GM21723 (cell line): Measurements from ENCODE around the gene NPAS3.

ENCODE experiments used
- ATAC-seq: cut with Tn5 transposase; IDR thresholded peaks from one replicate; pipeline ENCODE4 v1.9.1; 2021; ENCODE audit warnings: mild to moderate bottlenecking, moderate library complexity; ENCODE audit not compliant: unreplicated experiment

NPAS3 gene

DNA sequence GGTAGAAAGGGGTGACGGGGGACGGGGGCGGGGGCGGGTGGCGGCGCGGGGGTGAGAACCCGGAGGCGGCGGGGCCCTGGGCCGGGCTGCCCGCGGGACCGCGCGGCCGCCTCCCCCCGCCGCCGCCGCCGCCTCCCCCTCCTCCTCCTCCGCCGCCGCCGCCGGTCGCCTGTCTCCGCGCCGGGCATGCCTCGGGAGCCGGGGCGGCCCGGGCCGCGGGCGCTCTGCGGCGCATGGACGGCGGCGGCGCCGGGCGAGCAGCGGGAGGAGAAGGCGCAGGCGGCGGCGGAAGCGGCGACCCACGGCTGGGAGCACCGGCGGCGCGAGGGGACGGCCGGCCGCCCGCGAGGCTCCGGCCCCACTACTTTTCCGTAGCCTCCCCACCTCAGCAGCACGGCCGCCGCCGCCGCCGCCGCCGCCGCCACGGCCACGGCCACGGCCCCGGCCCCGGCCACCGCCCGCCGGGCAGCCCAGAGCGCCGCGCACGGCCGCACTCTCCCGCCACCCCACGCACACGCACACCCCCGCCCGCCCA, at the start of gene NPAS3:
Gene NPAS3 (plus strand): TSS at position 161 of the 535 bp plus-strand sequence.
- ATAC-seq, result no peak

DNA sequence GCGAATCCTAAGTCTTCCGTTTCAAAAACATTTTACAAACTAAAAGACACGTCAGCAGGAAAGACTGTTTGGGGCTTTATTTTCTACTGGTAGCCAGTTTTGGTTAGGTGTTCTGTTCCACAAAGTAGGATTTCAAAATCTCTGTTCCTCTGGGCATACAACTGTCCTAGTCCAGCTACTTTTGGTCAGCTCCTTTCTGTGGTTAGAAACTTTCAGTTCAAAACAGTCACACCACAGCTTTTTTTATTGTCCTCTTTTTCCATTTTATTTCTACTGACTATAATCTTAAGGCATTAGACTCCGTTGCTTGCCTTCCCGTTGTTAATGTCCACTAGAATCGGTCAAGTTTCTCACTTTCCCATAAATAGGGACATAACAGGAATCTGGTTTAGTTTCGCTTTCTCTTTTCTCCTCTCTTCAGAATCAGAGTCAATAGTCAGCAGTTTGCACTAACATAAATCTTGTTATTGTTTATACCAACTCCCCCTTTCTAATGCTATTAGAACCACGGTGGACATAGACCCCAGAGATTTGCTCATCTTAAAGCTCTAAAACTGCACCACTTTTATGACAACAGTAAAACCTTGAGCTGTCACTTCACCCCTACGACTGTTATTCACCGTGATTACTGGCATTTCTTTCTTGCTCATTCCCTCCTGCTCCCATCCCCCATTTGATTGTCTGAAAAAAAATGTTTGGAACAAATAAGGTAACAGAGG, 41.5 kb upstream of the NPAS3 start:
- no peak for ATAC-seq

DNA sequence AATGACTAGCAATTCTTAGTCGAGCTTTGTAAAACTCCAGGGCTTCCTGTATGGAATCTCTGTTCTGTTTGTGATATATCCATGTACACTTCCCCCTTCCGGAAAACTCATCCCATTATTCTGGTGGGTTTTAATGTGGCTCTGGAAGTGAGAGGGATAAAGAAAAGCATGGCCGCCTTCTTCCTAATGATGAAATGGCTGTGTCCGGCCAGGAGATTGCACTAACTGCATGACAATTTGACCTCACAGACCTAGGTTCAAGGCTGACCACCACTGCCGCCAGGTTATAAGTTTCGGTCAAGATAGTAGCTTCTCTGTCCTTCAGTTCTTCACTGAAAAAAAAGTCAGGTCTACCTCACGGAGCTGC, 41.0 kb upstream of the NPAS3 start:
- no peak for ATAC-seq

DNA sequence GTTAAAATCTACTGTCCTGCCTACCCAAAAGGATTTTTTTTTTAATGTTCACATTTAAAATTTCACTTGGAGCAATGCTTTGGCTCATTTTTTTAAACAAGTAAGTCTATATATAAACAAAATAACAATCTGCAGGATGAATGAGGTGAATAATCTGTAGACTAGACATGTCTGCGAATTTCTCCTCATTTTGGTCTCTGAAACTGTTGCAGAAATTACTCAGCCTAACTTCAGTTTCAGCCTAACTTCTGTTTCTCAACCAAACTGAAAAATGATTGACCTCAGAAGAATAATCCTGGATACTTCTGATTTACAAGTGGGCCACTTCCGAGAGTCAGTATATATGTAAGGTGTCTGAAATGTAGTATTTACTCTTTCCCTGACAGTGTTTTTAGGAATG, 39.8 kb upstream of the NPAS3 start:
- no peak for ATAC-seq

DNA sequence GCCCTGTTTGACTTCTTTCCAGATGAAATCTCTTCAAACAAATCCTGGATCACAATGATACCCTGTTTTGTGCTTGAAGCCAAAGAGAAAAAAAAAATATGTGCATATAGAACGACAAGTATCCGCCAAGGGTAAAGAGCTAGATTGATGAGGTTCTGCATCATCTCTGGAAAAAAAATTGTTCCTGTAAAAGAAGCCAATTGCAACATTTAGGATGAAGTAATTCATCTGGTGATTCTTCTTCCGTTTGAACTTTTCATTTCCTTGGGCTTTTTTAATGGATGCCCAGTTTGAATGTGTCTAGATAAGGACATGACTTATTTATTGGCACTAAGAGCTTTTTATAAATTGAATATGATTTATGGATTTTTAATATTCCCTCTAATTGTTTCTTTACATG, 38.1 kb upstream of the NPAS3 start:
- no peak for ATAC-seq

DNA sequence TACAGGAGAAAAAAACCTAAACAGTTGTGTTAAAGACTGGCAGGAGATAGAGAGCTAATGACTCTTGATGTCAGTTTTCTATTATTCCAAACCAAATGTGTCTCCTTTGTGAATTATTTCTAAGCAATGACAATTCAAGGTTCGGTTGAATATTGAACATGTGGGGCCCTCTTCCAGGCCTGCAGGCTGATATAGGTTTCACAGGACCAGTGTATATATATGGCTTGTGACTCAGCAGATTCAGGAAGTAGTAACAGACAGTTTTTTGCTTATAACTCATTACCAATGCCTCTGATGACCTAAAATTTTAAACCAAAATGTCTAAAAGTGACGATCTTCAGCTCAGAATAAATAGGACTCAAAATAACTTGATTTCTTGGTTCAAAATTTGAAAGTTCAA, 33.7 kb upstream of the NPAS3 start:
- no peak for ATAC-seq

DNA sequence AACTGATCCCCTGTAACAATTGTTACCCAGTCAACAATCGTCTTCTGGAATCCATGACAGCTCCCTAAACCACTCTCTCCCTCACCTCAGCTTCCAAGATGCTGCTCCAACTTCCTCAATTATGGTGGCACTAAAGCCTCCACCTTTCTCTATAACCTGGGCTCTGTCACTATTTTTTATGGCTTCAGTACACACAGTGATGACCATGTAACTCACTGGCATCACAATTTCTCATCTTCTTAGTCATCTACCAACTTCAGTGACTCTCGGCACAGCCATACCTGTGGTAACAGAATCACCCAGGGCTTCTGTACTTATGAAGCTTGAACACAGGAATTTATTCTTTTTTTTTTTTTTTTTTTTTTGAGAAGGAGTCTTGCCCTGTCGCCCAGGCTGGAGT, 32.0 kb upstream of the NPAS3 start:
- no peak for ATAC-seq

DNA sequence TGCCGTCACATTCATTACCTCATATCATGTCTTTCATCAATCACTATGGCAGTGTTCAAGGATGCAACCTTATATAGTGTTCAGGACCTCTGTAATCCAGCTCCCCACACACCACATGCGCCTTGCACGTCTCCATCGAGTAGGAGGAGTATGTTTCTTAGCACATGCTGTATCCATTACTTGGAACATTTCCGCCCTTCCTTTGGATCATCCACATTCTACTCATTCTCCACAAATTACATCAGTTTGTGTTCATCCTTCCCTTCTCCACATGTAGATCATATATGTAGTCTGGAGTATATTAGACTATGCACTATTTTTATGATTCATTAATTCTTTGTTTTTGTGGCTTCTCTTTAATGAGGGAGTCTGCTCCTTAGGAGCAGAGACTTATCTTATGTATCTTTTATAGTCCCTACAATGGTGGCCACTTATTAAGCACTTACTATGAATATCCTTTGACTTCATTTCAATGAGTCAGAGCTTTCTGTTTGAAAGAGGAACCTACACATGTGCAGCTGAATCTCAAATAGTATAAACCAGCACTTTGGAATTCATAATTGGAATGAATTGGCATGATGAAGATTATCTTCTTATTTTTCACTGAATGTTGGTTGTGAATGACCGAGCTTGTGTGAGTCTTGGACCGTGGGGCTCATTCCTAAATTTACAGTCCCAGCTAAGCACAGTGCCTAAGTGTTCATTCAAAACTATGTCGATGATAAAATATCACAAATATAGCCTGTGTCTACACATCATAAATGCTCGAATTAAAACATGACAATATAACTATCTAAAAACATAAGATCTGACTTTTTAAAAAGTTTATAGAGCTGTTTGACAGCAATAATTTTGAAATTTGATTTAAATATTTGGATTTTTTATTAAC, 30.2 kb upstream of the NPAS3 start:
- no peak for ATAC-seq

DNA sequence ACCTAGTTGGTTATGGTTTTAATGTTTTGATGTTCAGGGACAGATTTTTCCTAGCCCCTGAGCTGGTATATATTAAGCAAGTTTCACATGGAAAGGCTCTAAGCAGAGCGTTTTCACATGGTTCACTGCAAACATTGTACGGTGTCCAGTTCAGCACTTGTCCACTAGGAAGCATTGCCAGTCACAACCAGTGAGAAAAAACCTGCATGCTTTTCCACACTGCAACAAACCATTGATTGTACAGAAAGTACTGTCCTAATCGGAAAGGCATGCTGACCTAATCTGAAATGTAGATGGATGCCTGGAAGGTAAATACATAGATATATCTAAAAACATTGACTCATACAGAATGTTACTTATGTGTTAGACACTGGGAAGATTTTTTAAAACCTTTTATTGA, 25.0 kb upstream of the NPAS3 start:
- ATAC-seq, result no peak

DNA sequence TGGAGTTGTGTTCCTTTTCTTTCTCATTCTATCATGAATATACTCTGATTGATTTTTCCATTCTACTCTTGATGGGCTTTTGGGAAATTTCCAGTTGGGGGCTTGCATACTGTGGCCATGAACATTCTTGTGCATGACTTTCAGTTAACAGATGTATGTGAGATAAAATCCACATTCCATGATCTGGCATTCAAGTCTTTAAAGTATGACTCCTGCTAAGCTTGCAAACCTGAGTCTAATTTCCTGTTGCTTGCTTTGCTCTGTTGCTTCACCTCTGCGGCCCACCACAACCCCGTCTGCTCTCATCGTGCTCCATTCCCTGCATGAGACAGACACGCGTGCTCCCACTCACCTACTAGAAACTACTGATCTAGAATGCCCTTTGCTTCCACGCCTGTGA, 24.3 kb upstream of the NPAS3 start:
- ATAC-seq, result no peak

DNA sequence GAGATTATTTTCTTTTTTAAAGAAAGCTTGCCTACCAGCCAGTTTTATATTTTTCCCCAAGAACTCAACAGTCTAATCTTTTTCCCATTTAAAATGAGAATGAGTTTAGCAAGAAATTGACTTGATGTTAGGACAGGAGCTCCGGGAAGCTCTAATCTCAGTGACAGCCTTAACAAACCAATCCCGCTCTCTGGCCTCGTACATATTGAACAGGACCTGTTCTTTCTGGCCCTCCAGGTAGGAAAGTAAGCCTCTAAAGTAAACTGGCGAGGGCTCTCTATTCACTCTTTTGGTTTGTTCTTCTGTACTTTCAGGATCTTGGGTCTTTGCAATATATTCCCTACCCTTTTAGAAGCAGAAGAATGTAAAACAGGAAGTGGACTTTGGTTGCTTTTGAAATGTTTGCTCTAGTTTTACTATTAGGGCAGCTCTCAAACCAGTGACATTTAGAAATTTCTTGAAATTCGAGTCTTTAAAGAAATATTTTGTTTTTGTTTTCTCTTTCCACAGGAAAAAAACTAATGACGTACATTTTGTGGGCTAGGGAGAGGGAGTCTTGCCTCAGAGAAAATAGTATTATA, 17.9 kb upstream of the NPAS3 start:
- no peak for ATAC-seq

DNA sequence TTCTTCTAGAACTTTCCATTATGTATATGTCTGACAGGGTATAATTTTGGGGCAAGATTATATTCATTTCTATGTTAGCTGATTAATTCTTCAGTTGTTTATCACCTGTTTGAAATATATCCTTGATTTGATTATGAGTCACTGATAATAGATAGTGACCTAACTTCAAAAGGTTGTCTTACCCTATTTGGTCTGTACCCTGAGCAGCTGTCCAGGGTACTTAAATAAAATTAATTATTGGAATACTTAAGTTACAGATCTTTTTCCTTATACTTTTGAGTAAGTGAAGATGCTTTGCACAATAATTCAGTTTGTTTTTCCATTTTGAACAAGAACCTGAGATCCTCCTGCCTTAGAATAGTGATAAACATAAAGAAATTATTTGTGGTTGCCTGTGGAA, 13.2 kb upstream of the NPAS3 start:
- ATAC-seq, result no peak

DNA sequence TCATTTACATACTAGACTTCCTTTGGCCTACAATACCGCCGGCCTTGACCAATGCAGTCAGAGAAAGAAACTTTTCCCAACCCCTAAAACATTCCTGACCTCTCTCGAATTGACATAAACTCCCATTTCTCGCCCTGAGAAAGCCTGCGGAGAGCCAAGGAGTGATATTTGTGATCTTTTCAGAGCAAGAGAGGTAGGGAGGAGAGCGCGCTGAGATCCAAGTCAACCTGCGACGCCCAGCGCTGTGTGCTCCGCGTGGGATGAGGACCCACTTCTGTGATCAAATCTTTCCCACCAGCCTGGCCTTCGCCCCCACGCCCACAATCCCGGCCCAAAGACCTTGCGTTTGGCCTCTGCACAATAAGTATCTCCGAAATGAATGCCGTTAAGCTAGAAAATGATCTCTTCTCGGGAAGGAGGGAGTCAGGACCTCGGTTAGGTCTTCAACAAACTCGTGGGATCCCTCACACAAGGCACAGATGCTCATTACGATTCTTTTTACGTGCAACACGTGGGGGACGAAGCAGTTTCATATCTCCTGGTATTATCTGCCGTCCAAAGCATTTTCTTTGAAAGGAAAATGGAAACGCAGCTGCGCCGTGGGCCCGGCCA, 6.3 kb upstream of the NPAS3 start:
- ATAC-seq, result no peak

DNA sequence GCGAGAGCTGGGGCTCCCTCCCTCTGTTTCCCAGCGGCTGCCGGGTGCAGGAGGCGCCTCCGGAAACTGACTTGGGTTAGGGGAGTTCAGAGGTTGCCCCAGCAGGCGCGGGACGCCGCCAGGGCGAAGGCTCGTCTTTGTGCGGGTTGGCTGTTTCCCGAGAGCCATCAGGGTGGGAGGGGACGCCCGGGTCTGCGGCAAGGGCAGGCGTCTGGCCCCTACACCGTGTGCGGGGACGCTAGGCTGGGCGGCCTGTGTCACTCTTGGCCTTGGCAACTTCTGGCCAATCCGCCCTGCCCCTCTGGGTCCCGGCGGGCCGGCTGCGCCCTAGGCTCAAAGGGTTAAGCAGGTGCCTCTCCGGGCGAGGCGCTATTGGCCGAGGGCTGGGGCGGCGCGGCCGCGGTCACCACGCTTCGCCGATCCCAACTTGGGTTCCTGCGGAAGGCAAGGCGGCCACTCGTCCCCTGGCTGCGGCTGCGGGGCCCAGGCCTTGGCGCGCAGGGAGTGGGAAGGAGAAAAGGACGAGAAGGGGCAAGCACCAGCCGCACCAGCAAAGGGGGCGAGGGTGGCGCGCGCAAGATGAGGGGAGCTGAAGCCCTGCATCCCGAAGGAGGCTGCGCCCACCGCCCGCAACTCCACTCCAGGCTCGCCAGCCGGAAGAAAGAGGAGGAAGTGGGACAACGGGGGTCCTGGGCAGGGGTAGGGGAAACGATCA, 5.6 kb upstream of the NPAS3 start:
- no peak for ATAC-seq

DNA sequence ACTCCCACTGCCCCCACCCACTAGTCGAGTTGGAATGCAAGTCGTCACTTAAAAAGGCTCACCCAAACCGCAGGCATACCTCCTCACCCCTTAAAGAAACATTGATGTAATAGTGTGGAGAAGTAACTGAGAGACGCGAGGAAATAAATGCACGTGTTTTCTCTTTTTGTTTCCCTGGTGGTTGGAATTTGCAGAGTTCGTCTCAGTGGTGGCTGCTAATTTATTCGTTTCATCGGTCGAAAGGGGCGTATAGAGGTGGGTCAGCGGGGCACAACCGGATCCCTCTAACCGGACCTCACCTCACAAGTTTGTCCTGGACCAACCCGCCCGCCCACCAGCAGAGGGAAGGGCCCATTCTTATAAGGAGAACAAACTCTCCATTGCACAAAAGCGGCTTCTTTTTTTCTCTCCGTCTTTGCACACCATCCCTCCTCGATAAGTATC, 5.0 kb upstream of the NPAS3 start:
- ATAC-seq, result no peak

DNA sequence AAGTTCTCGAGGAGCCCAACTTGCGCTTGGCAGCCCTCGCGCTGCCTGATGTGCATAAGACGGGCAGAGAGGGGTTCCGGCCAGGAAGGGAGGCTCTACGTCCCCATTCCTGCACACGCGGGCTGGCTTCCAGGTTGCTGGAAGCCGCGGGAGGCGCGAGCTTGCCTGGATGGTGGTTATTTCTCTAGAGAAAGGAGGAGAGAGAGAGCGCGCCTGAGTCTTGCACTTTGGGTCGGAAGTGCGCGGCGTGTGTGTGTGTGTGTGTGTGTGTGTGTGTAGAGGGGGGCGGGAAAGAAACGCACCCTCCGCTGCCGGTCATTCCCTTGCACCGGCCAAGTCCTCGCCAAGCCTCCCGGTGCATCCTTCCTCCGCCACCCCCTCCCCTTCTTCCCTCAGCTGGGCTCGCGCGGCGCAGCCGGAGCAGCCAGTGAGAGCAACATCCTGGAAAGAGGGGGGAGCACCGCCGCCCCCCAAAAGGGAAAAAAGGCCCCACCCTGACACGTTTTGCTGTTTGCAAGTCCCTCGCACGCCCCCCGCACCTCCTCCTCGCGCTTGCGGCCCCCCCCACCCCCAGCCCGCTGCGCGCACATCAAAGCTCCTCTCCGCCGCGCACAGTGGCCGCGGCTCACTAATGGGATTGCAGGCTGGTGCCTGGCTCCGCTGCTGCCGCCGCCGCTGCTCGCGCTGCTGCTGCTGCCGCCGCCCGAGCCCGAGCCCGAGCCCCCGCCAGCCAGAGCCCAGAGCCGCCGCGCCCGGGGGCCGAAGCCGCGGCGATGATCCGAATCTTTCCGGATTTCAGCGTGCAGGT, 4.4 kb upstream of the NPAS3 start:
- no peak for ATAC-seq

DNA sequence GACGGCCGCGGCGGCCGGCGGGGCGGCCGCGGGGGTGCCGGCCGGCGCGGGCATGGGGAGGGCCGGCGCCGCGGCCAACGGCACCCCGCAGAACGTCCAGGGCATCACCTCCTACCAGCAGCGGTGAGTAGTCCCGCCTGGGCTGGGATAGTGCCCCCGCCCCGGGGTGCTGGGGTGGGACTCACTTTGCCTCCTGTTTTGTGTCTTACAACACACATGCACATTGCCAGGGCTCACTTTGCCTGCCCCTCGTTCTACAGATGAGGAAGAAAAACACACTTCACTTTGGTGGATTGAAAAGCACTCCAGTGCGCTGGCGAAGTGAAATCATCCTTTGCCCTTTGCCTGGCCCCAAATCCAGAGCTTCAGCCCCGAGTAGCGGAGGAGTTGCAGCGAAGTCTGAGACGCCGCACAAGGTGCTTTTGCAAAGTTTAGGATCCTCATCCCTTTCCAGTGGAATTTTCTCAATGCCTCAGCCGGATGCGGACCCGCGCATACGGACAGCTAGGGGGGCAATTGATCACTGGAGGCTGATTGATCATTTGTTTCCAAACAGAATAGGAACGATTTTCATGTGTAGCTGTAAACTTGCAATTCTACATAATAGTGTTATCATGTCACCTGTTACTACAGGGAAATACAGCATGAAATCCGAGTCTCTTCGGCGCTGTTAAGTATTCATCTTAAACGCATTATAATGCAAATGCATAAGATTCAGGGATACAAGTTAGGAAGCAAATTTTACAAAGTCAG, 3.6 kb upstream of the NPAS3 start:
- ATAC-seq, result no peak

DNA sequence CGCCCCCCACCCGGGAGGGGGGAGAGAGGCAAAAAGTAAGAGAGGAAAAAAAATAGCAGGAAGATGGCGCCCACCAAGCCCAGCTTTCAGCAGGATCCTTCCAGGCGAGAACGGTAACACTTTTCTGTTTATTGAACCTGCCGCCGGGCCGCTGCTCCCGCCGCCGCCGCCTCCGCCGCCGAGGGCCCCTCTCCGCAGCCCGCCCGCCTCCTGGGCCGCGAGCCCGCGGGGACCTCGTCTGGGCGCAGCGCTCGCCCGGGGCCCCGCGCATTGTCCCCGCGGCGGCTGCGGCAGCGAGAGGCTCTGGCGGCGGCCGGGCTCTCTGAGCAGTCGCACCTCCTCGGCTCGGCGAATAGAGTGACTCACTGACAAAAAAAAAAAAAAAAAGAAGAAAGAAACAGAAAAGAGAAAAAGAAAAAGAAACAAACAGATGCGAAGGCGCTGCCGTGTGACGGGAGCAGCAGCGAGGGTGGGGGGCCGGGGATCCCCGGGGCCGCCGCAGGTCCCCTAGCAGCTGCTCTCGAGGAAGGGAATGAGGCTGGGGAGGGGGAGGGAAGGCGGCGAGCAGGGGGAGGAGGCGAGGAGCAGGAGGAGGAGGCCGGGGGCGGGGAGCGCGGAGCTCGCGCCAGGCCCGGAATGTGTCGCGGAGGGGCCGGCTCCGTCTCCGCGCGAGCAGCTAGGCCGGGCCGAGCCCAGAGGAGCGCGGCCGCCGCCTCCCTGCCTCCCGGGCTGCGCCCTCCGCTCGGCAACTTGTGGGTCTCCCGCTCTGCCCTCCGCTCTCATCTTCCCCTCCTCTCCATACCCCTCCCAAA, 781 bp downstream of the NPAS3 start:
- no peak for ATAC-seq
